Astrocyte of the cerebellum (primary cell): ENCODE measurements around the gene SLC7A1.

Experiments
- DNase-seq: peaks from one replicate; pipeline ENCODE4 v3.0.0-alpha.2; 2011; ENCODE audit warnings: low read depth
- H3K4me3 ChIP-seq: 2 replicates; pipeline ENCODE4 v1.5.1; 2011; ENCODE audit warnings: mild to moderate bottlenecking, low read depth, low read length, moderate library complexity
- CTCF ChIP-seq: IDR thresholded peaks from 2 replicates; pipeline ENCODE4 v1.5.1; 2012; ENCODE audit warnings: low read length, low read depth, moderate library complexity, mild to moderate bottlenecking; ENCODE audit errors: missing control alignments
- in situ Hi-C: cut with HindIII; loops from 2 replicates; pipeline ENCODE4 v1.10.0; 2017; ENCODE audit warnings: low sequenced_read_pairs

The SLC7A1 gene

DNA sequence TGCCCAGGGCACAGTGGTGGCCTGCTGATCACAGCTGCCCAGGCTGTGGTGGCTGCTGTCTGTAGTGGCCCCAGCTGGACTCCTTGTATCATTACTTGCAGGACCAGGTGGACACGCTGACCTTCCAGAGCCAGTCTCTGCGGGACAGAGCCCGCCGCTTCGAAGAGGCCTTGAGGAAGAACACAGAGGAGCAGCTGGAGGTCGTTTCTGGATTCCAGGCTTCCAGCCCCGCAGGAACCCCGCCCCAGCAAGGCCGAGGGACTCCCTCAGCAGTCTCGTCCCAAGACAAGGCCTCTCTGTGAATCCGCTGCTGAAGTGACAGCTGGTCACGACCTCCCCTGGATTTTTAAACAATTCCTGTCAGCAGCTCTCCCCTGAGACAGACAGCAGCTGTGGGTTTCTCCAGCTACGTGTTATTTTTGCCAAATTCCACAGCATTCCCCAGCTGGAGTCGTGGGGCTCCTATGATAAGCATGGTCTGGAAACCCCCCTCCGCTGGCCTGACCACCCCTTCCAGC lies 98.3 kb downstream of the SLC7A1 start:
- DNase-seq, result no peak
- H3K4me3 ChIP-seq, result no peak overlapping the region
- in situ Hi-C loops, result no loop called here
- TF ChIP-seq CTCF, result no peak

- no peak for DNase-seq
- no peak for TF ChIP-seq CTCF
- in situ Hi-C loops, result no loop called here
- no peak overlapping the region for H3K4me3 ChIP-seq
Measured at GRCh38 chr13:29496241-29496712, 99.2 kb downstream of the SLC7A1 start.

GRCh38 chr13:29494520-29494919 lies 101.0 kb downstream of the SLC7A1 start:
- in situ Hi-C loops, result no loop called here
- DNase-seq, result no peak
- TF ChIP-seq CTCF, result no peak

GRCh38 chr13:29493796-29494195 lies 101.7 kb downstream of the SLC7A1 start:
- H3K4me3 ChIP-seq, result no peak overlapping the region
- TF ChIP-seq CTCF, result no peak
- in situ Hi-C loops, result no loop called here
- no peak for DNase-seq

More at GRCh38 chr13:29494520-29494919, 101.0 kb downstream of the SLC7A1 start:
- H3K4me3 ChIP-seq, result no peak overlapping the region

- no peak for TF ChIP-seq CTCF
- in situ Hi-C loops, result no loop called here
- no peak for DNase-seq
- H3K4me3 ChIP-seq, result no peak overlapping the region
Measured at GRCh38 chr13:29491248-29491647, 104.2 kb downstream of the SLC7A1 start.

GRCh38 chr13:29490561-29490885 lies 105.0 kb downstream of the SLC7A1 start:
- in situ Hi-C loops, result no loop called here
- no peak for TF ChIP-seq CTCF
- no peak overlapping the region for H3K4me3 ChIP-seq
- no peak for DNase-seq
